ENCODE results near the gene PRM2.

DNA sequence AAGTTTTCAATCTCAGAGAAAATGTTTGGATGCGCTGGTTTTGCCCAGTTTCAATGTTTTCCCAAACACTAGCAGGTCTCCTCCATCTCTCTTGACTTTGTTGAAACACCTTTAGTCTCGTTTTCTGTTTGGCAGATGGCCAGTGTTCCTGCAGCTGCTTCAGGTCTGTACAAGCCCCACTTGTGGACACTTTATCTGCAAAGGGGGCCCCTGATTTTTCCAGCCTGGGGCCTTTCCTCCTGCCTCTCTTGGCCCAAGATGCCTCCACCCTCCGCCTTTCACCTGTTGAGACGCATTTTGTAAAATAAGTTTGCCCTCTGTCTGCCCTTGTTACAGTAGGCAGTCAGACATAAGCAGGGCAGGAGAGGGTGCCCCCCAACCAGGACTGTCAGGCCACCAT lies 26.7 kb upstream of the PRM2 start:
- no peak for TF ChIP-seq TAF1 (IDR thresholded peaks at IDR 0.05; ENCODE audit: borderline replicate concordance, insufficient read depth, low read length)
- TF ChIP-seq POLR2AphosphoS5 (IDR thresholded peaks at IDR 0.05; ENCODE audit: low read depth, low read length), result no peak
- TF ChIP-seq, protein P1, sequence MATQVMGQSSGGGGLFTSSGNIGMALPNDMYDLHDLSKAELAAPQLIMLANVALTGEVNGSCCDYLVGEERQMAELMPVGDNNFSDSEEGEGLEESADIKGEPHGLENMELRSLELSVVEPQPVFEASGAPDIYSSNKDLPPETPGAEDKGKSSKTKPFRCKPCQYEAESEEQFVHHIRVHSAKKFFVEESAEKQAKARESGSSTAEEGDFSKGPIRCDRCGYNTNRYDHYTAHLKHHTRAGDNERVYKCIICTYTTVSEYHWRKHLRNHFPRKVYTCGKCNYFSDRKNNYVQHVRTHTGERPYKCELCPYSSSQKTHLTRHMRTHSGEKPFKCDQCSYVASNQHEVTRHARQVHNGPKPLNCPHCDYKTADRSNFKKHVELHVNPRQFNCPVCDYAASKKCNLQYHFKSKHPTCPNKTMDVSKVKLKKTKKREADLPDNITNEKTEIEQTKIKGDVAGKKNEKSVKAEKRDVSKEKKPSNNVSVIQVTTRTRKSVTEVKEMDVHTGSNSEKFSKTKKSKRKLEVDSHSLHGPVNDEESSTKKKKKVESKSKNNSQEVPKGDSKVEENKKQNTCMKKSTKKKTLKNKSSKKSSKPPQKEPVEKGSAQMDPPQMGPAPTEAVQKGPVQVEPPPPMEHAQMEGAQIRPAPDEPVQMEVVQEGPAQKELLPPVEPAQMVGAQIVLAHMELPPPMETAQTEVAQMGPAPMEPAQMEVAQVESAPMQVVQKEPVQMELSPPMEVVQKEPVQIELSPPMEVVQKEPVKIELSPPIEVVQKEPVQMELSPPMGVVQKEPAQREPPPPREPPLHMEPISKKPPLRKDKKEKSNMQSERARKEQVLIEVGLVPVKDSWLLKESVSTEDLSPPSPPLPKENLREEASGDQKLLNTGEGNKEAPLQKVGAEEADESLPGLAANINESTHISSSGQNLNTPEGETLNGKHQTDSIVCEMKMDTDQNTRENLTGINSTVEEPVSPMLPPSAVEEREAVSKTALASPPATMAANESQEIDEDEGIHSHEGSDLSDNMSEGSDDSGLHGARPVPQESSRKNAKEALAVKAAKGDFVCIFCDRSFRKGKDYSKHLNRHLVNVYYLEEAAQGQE (IDR thresholded peaks at IDR 0.05; ENCODE audit: insufficient read depth in 1 of 2, low read depth in 2 of 2, low read length in 2 of 2), result no peak

Data from PFSK-1 (cell line).